OCI-LY1 (cell line): Measurements from ENCODE around the gene TTC28.

Source experiments
- H2AFZ ChIP-seq: fragments of 200-600 bp; sonication (generic), shearing (Covaris generic); 2 replicates; pipeline ENCODE4 v1.6.0; 2014; ENCODE audit warnings: antibody characterized with exemption, mild to moderate bottlenecking, low read length
- H3F3A ChIP-seq: fragments of 200-600 bp; sonication (generic), shearing (Covaris generic); 2 replicates; pipeline ENCODE4 v1.6.0; 2014; ENCODE audit warnings: mild to moderate bottlenecking, antibody characterized with exemption, low read length, moderate library complexity; ENCODE audit not compliant: insufficient read depth
- H3K27ac ChIP-seq: fragments of 200-600 bp; sonication (generic); 2 replicates; pipeline ENCODE4 v1.5.1; 2014; ENCODE audit warnings: low read length, mixed run types, mild to moderate bottlenecking, low read depth; ENCODE audit not compliant: poor library complexity, severe bottlenecking
- H3K27me3 ChIP-seq: fragments of 200-600 bp; sonication (generic); 2 replicates; pipeline ENCODE4 v1.6.0; 2014; ENCODE audit warnings: antibody characterized with exemption, mild to moderate bottlenecking, low read length, moderate library complexity; ENCODE audit not compliant: insufficient read depth
- H3K36me3 ChIP-seq: fragments of 200-600 bp; sonication (generic); 2 replicates; pipeline ENCODE4 v1.6.1; 2014; ENCODE audit warnings: mild to moderate bottlenecking, antibody characterized with exemption, low read length, moderate library complexity, mixed read lengths; ENCODE audit not compliant: insufficient read depth
- H3K4me1 ChIP-seq: fragments of 200-600 bp; sonication (generic); 2 replicates; pipeline ENCODE4 v1.5.1; 2014; ENCODE audit warnings: mild to moderate bottlenecking, low read length, moderate library complexity; ENCODE audit not compliant: insufficient read depth, severe bottlenecking
- H3K4me2 ChIP-seq: fragments of 200-600 bp; sonication (generic), shearing (Covaris generic); 2 replicates; pipeline ENCODE4 v1.6.1; 2014; ENCODE audit warnings: low read length
- H3K4me3 ChIP-seq: fragments of 200-600 bp; sonication (generic); 2 replicates; pipeline ENCODE4 v1.5.1; 2014; ENCODE audit warnings: low read length, low read depth, mild to moderate bottlenecking, mixed read lengths; ENCODE audit not compliant: poor library complexity, severe bottlenecking
- H3K79me2 ChIP-seq: fragments of 200-600 bp; shearing (Covaris generic); 2 replicates; pipeline ENCODE4 v1.6.1; 2016; ENCODE audit warnings: mixed run types, low read length, mixed read lengths; ENCODE audit not compliant: insufficient read depth
- H3K9ac ChIP-seq: fragments of 200-600 bp; sonication (generic), shearing (Covaris generic); 2 replicates; pipeline ENCODE4 v1.6.1; 2014; ENCODE audit warnings: mild to moderate bottlenecking, low read length, mixed read lengths
- H3K9me2 ChIP-seq: fragments of 200-600 bp; sonication (generic), shearing (Covaris generic); 2 replicates; pipeline ENCODE4 v1.6.1; 2014; ENCODE audit warnings: low read depth, mild to moderate bottlenecking, low read length, mixed read lengths
- H3K9me3 ChIP-seq: fragments of 200-600 bp; shearing (Covaris generic); 2 replicates; pipeline ENCODE4 v1.6.1; 2014; ENCODE audit warnings: low read length, mixed read lengths
- H4K20me1 ChIP-seq: fragments of 200-600 bp; sonication (generic), shearing (Covaris generic); 2 replicates; pipeline ENCODE4 v1.6.0; 2016; ENCODE audit warnings: mild to moderate bottlenecking, low read length; ENCODE audit not compliant: insufficient read depth
- CTCF ChIP-seq: fragments of 200-600 bp; sonication (generic), shearing (Covaris generic); IDR thresholded peaks from 2 replicates; pipeline ENCODE4 v1.5.1; 2017; ENCODE audit warnings: mild to moderate bottlenecking, antibody characterized with exemption, low read length, moderate library complexity, mixed read lengths
- EZH2 ChIP-seq: fragments of 200-600 bp; sonication (generic), shearing (Covaris generic); IDR thresholded peaks from 2 replicates; pipeline ENCODE4 v1.8.0; 2017; ENCODE audit warnings: borderline replicate concordance, mixed run types, mild to moderate bottlenecking, antibody characterized with exemption, low read length, moderate library complexity, mixed read lengths

TTC28 gene

GRCh38 chr22:28018461-28018927 is 661.1 kb downstream of the TTC28 start:
- H3K36me3 ChIP-seq: no peaks in the 10 kb centered on the region
- H3K9me2 ChIP-seq: no peaks in the 10 kb centered on the region
- no peaks in the 10 kb centered on the region for H3F3A ChIP-seq
- H3K27ac ChIP-seq: no peak overlapping the region
- H2AFZ ChIP-seq: no peak overlapping the region
- TF ChIP-seq EZH2: no peak
- no peak for TF ChIP-seq CTCF
- H3K9ac ChIP-seq: no peak overlapping the region
- H3K4me1 ChIP-seq: no peaks in the 10 kb centered on the region
- H3K9me3 ChIP-seq: no peaks in the 10 kb centered on the region
- no peaks in the 10 kb centered on the region for H3K79me2 ChIP-seq
- H4K20me1 ChIP-seq: no peaks in the 10 kb centered on the region
- H3K4me3 ChIP-seq: no peak overlapping the region
- no peaks in the 10 kb centered on the region; the same call in 1 of the 2 replicates for H3K27me3 ChIP-seq
- no peak overlapping the region for H3K4me2 ChIP-seq

- Histone ChIP-seq H3K9me3 (no peaks in the 10 kb centered on the region), H4K20me1 (no peaks in the 10 kb centered on the region), H3K9me2 (no peaks in the 10 kb centered on the region), H3F3A (no peaks in the 10 kb centered on the region), H3K4me2 (no peak overlapping the region), H2AFZ (no peak overlapping the region), H3K4me3 (no peak overlapping the region), H3K9ac (no peak overlapping the region), H3K36me3 (no peaks in the 10 kb centered on the region), H3K27ac (no peak overlapping the region), H3K79me2 (no peaks in the 10 kb centered on the region), H3K4me1 (no peaks in the 10 kb centered on the region), H3K27me3 (no peaks in the 10 kb centered on the region; the same call in 1 of the 2 replicates)
- no peak for TF ChIP-seq EZH2
- TF ChIP-seq CTCF: no peak
Measured at GRCh38 chr22:28017859-28018258, 661.8 kb downstream of the TTC28 start.

GRCh38 chr22:28017558-28017820 is 662.2 kb downstream of the TTC28 start:
- Histone ChIP-seq H3F3A (no peaks in the 10 kb centered on the region), H3K4me1 (no peaks in the 10 kb centered on the region), H3K79me2 (no peaks in the 10 kb centered on the region), H3K9me3 (no peaks in the 10 kb centered on the region), H3K9ac (no peak overlapping the region), H2AFZ (no peak overlapping the region), H3K27me3 (no peaks in the 10 kb centered on the region; the same call in 1 of the 2 replicates), H3K4me2 (no peak overlapping the region), H3K36me3 (no peaks in the 10 kb centered on the region), H3K4me3 (no peak overlapping the region), H3K27ac (no peak overlapping the region), H4K20me1 (no peaks in the 10 kb centered on the region), H3K9me2 (no peaks in the 10 kb centered on the region)
- TF ChIP-seq EZH2 (no peak), CTCF (no peak)
